Right forelimb (tissue), 1 donor: ENCODE data around the gene RDH5.

Experiments used
- DNase-seq: peaks from one replicate; pipeline ENCODE4 v3.0.0-alpha.2; 2018

The RDH5 gene

GRCh38 chr12:55696796-55697462 is 23.3 kb upstream of the RDH5 start:
- no peak for DNase-seq

- no peak for DNase-seq
Measured at GRCh38 chr12:55697686-55698085, 22.5 kb upstream of the RDH5 start.

GRCh38 chr12:55698241-55698955 is 21.8 kb upstream of the RDH5 start:
- DNase-seq, result no peak

- no peak for DNase-seq
Measured at GRCh38 chr12:55698965-55699364, 21.2 kb upstream of the RDH5 start.

- no peak for DNase-seq
Measured at GRCh38 chr12:55699471-55700055, 20.6 kb upstream of the RDH5 start.

GRCh38 chr12:55700255-55701018 is 19.8 kb upstream of the RDH5 start:
- DNase-seq, result no peak

- DNase-seq, result no peak
Measured at GRCh38 chr12:55702861-55703260, 17.3 kb upstream of the RDH5 start.

- DNase-seq, result peak; percentile 69
Measured at GRCh38 chr12:55703288-55703687, 16.9 kb upstream of the RDH5 start.

- peak; percentile 80 for DNase-seq
Measured at GRCh38 chr12:55703901-55704761, 16.1 kb upstream of the RDH5 start.

GRCh38 chr12:55704824-55705718 is 15.1 kb upstream of the RDH5 start:
- peak; percentile 53 for DNase-seq

- no peak for DNase-seq
Measured at GRCh38 chr12:55705782-55706402, 14.3 kb upstream of the RDH5 start.

- no peak for DNase-seq
Measured at GRCh38 chr12:55706568-55707218, 13.5 kb upstream of the RDH5 start.

- DNase-seq, result no peak
Measured at GRCh38 chr12:55707219-55707671, 12.9 kb upstream of the RDH5 start.

- DNase-seq, result peak; percentile 81
Measured at GRCh38 chr12:55707841-55708694, 12.1 kb upstream of the RDH5 start, which contains the start of gene ITGA7. Gene ITGA7, minus strand, starts transcription at chr12:55707904. Its CDS starts 222 bp downstream, at chr12:55707682.

GRCh38 chr12:55708695-55709233 is 11.4 kb upstream of the RDH5 start:
- DNase-seq, result no peak

GRCh38 chr12:55711786-55712553 is 8.2 kb upstream of the RDH5 start:
- peak; percentile 57 for DNase-seq

- DNase-seq, result no peak
Measured at GRCh38 chr12:55712700-55713415, 7.3 kb upstream of the RDH5 start.
